Endothelial cell of umbilical vein (primary cell): Measurements from ENCODE around the gene TREM2. TPM values are rescaled to one million over a fixed set of nuclear protein-coding genes. Genes with fewer than 3 reads are reported as not detected.
"Not testable (repeated sequence)": the region's sequence is repeated elsewhere in the genome, so short reads cannot be mapped to it uniquely, and the experiment has no call there.

Experiments used
- BruUV-seq: library from RNA; stranded (reverse); fragments of 400-500 nt; replicated peaks from 2 replicates; lab custom pipeline; 2021; lab: Mats Ljungman, UMichigan
- CTCF ChIA-PET: fragments of 300-600, 350-600 bp; sonication (Branson Sonifier 250); formaldehyde crosslinking; loops from one replicate; lab custom pipeline; 2021; ENCODE audit warnings: antibody characterized with exemption, inconsistent platforms; lab: Charles Lee
- POLR2A ChIA-PET: fragments of 300-600, 350-600 bp; sonication (Branson Sonifier 250); formaldehyde crosslinking; loops from one replicate; lab custom pipeline; 2021; ENCODE audit warnings: antibody characterized with exemption, inconsistent platforms; lab: Charles Lee
- DNase-seq: peaks from one replicate; pipeline ENCODE4 v3.0.0-alpha.2; 2011; ENCODE audit warnings: low read depth, low spot score
- FAIRE-seq: peaks from 2 replicates; lab custom pipeline; 2011; peaks lifted over from hg19 to GRCh38; lab: Jason Lieb, UNC
- H2AFZ ChIP-seq: 2 replicates; pipeline ENCODE4 v1.6.0; 2012; ENCODE audit warnings: low read depth, low read length, control low read depth, inconsistent platforms
- H3K27ac ChIP-seq: 2 replicates; pipeline ENCODE4 v1.5.1; 2011; ENCODE audit warnings: low read depth, mild to moderate bottlenecking, control low read depth, low read length, moderate library complexity; ENCODE audit not compliant: insufficient read depth
- H3K27me3 ChIP-seq, 2 experiments: 2 replicates each; pipeline versions ENCODE4 v1.6.0 to v1.6.1; 2011; ENCODE audit warnings: low read length in 2 of 2, mixed read lengths in 1 of 2; ENCODE audit not compliant: control insufficient read depth in 2 of 2, insufficient read depth in 2 of 2
- H3K36me3 ChIP-seq, 2 experiments: 2 replicates in 1 of 2; 3 replicates in 1 of 2; pipeline ENCODE4 v1.5.1; 2011; ENCODE audit warnings: low read length in 2 of 2, mild to moderate bottlenecking in 1 of 2, moderate library complexity in 1 of 2; ENCODE audit not compliant: control insufficient read depth in 2 of 2, insufficient read depth in 2 of 2; ENCODE audit errors: extremely low read depth in 1 of 2
- H3K4me1 ChIP-seq: 3 replicates; pipeline ENCODE4 v1.5.1; 2011; ENCODE audit warnings: mild to moderate bottlenecking, low read length; ENCODE audit not compliant: control insufficient read depth, insufficient read depth; ENCODE audit errors: extremely low read depth
- H3K4me2 ChIP-seq: 2 replicates; pipeline ENCODE4 v1.6.1; 2011; ENCODE audit warnings: low read length, control low read depth, mixed read lengths; ENCODE audit not compliant: insufficient read depth
- H3K4me3 ChIP-seq, 3 experiments: fragments of 200-600 bp in 1 of 3; sonication (generic), shearing (Covaris generic) in 1 of 3; replicated peaks in 1 of 3; 2 replicates each; pipeline ENCODE4 v1.5.1; 2011 to 2016; ENCODE audit warnings: control low read depth in 3 of 3, low read length in 3 of 3, mild to moderate bottlenecking in 2 of 3, inconsistent platforms in 1 of 3, low read depth in 1 of 3, moderate library complexity in 1 of 3; ENCODE audit not compliant: insufficient read depth in 1 of 3
- H3K79me2 ChIP-seq: 2 replicates; pipeline ENCODE4 v1.6.0; 2012; ENCODE audit warnings: low read length, inconsistent platforms; ENCODE audit not compliant: control insufficient read depth, insufficient read depth
- H3K9ac ChIP-seq: replicated peaks from 2 replicates; pipeline ENCODE3; 2011; ENCODE audit warnings: low read length, control low read depth; ENCODE audit not compliant: insufficient read depth; ENCODE audit errors: extremely low read depth
- H3K9me1 ChIP-seq: replicated peaks from 3 replicates; pipeline ENCODE4 v1.6.0; 2011; ENCODE audit warnings: mild to moderate bottlenecking, low read length; ENCODE audit not compliant: control insufficient read depth, insufficient read depth; ENCODE audit errors: extremely low read depth
- H3K9me3 ChIP-seq: replicated peaks from 2 replicates; pipeline ENCODE4 v1.5.1; 2012; ENCODE audit warnings: low read length, inconsistent platforms; ENCODE audit not compliant: control insufficient read depth, insufficient read depth
- H4K20me1 ChIP-seq: replicated peaks from 2 replicates; pipeline ENCODE3; 2011; ENCODE audit warnings: mild to moderate bottlenecking, low read length; ENCODE audit not compliant: control insufficient read depth, insufficient read depth; ENCODE audit errors: extremely low read depth
- EZH2 ChIP-seq: IDR thresholded peaks from 2 replicates; pipeline ENCODE4 v1.6.1; 2012; ENCODE audit warnings: borderline replicate concordance, low read depth, mild to moderate bottlenecking, moderate library complexity, low read length, inconsistent platforms; ENCODE audit not compliant: severe bottlenecking
- FOS ChIP-seq: IDR thresholded peaks from 2 replicates; pipeline ENCODE4 v1.6.1; 2011; ENCODE audit warnings: mild to moderate bottlenecking, low read length, moderate library complexity, borderline replicate concordance; ENCODE audit not compliant: insufficient read depth
- GATA2 ChIP-seq: IDR thresholded peaks from 2 replicates; pipeline ENCODE4 v1.7.0; 2011; ENCODE audit warnings: low read depth, mild to moderate bottlenecking, moderate library complexity, mixed read lengths, low read length; ENCODE audit not compliant: insufficient read length, insufficient read depth
- JUN ChIP-seq: IDR thresholded peaks from 2 replicates; pipeline ENCODE4 v1.6.1; 2011; ENCODE audit warnings: borderline replicate concordance, low read depth; ENCODE audit not compliant: insufficient read length, insufficient read depth
- MAX ChIP-seq: IDR thresholded peaks from 2 replicates; pipeline ENCODE4 v1.6.1; 2011; ENCODE audit not compliant: insufficient read depth, insufficient read length
- MYC ChIP-seq: IDR thresholded peaks from one replicate; pipeline ENCODE4 v1.6.1; 2011; ENCODE audit warnings: mild to moderate bottlenecking, low read depth, low read length
- POLR2A ChIP-seq: IDR thresholded peaks from 2 replicates; pipeline ENCODE4 v1.6.1; 2012; ENCODE audit warnings: low read depth, mild to moderate bottlenecking, control low read depth, low read length
- POLR2AphosphoS5 ChIP-seq: IDR thresholded peaks from 2 replicates; pipeline ENCODE4 v1.6.1; 2012; ENCODE audit warnings: low read depth, mild to moderate bottlenecking, control low read depth, low read length, moderate library complexity; ENCODE audit not compliant: insufficient read depth
- dilution Hi-C: fragments of 300-500 bp; cut with MboI; formaldehyde crosslinking; loops from one replicate; pipeline ENCODE4 v1.15.0; 2019; ENCODE audit warnings: low sequenced_read_pairs; ENCODE audit not compliant: extremely low pct_ligation_motif_present
- intact Hi-C: fragments of 100-400 bp; cut with micrococcal nuclease; formaldehyde crosslinking; loops from one replicate; pipeline ENCODE4 v1.10.0; 2022
- polyA plus RNA-seq, 4 experiments: library from polyadenylated mRNA; depleted of rRNA in 3 of 4; stranded (reverse) in 3 of 4; unstranded in 1 of 4; fragments of >200 nt; gene quantifications; 2 replicates each; pipeline versions ENCODE4 v1.2.1 to v1.2.3, GENCODE V29; 2011 to 2012; ENCODE audit warnings: missing spikeins in 1 of 4
- total RNA-seq: library from RNA; stranded (reverse); gene quantifications from 2 replicates; pipeline ENCODE4 v1.2.3, GENCODE V29; 2021
- TF ChIP-seq, protein P1 (sequence below), 2 donors: IDR thresholded peaks; 1 replicate in 1 of 2; 2 replicates in 1 of 2; pipeline ENCODE4 v1.5.1; 2011; ENCODE audit warnings: low read length in 2 of 2, mild to moderate bottlenecking in 2 of 2, moderate library complexity in 2 of 2, control low read depth in 1 of 2, inconsistent platforms in 1 of 2, low read depth in 1 of 2; ENCODE audit not compliant: insufficient read depth in 1 of 2; ENCODE audit errors: extremely low read depth in 1 of 2

Gene TREM2
- total and polyA plus RNA-seq, 2 donors (not counting 3 experiments of a cell fraction or from before 2014, with no cell fraction given): not detected

DNA sequence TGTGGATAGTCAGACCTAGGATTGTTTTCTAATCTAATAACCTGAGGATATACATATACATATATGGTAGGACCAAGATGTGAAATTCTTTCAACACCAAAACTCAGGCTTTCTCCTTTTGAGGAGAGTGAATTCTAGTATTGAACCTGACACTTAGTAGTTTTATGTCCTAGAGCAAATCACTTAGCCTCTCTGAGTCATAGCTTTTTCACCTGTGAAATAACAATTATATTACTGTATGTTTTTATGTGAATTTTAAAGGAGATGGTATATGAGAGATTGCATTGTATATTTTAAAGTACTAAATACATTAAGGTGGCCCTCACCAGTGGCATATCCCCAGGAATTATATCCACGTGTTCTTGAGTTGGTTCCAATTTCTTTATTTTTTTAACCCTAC is 43.4 kb downstream of the TREM2 start:
- Histone ChIP-seq H2AFZ (no peak overlapping the region), H3K4me3 (no peak overlapping the region), H3K9me3 (no peaks in the 10 kb centered on the region), H3K9ac (no peak overlapping the region), H3K27ac (no peak overlapping the region), H3K27me3 (no peaks in the 10 kb centered on the region), H3K79me2 (no peaks in the 10 kb centered on the region), H4K20me1 (no peaks in the 10 kb centered on the region), H3K36me3 (no peaks in the 10 kb centered on the region), H3K4me1 (no peaks in the 10 kb centered on the region), H3K9me1 (no peaks in the 10 kb centered on the region), H3K4me2 (no peak overlapping the region)
- dilution Hi-C loops (no loop called here), intact Hi-C loops (no loop called here)
- no peak for DNase-seq
- no peak for FAIRE-seq
- ChIA-PET POLR2A (no interaction called here), CTCF (interaction anchor here (1.8 kb wide), 1 partner anchor 63 kb away, joined by 8 read pairs; no protein-coding TSS in a partner anchor)
- no TSS peak for BruUV-seq
- TF ChIP-seq, protein P1, sequence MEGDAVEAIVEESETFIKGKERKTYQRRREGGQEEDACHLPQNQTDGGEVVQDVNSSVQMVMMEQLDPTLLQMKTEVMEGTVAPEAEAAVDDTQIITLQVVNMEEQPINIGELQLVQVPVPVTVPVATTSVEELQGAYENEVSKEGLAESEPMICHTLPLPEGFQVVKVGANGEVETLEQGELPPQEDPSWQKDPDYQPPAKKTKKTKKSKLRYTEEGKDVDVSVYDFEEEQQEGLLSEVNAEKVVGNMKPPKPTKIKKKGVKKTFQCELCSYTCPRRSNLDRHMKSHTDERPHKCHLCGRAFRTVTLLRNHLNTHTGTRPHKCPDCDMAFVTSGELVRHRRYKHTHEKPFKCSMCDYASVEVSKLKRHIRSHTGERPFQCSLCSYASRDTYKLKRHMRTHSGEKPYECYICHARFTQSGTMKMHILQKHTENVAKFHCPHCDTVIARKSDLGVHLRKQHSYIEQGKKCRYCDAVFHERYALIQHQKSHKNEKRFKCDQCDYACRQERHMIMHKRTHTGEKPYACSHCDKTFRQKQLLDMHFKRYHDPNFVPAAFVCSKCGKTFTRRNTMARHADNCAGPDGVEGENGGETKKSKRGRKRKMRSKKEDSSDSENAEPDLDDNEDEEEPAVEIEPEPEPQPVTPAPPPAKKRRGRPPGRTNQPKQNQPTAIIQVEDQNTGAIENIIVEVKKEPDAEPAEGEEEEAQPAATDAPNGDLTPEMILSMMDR (IDR thresholded peaks at IDR 0.05; ENCODE audit: extremely low read depth in 1 of 2, insufficient read depth in 1 of 2, low read depth in 1 of 2, low read length in 2 of 2): no peak
- TF ChIP-seq MAX (no peak), MYC (no peak), POLR2A (no peak), GATA2 (no peak), FOS (no peak), EZH2 (no peak), POLR2AphosphoS5 (no peak), JUN (no peak)

- H3K79me2 ChIP-seq, H3K36me3 ChIP-seq, H3K4me1 ChIP-seq, H3K27me3 ChIP-seq, POLR2A ChIA-PET, BruUV-seq, dilution Hi-C loops, H3K9me3 ChIP-seq, H3K9ac ChIP-seq, H3K4me2 ChIP-seq, H3K4me3 ChIP-seq, FAIRE-seq, CTCF ChIA-PET, H2AFZ ChIP-seq, H3K27ac ChIP-seq, H3K9me1 ChIP-seq, DNase-seq, H4K20me1 ChIP-seq, intact Hi-C loops: not testable (repeated sequence)
Observed at GRCh38 chr6:41115027-41115426, 47.9 kb downstream of the TREM2 start.
